Stimulated activated CD4-positive, alpha-beta T cell treated with anti-CD3 and anti-CD28 coated beads, Interleukin-1b, Interleukin-23, amount 100 ng/mL, for 24 hours (primary cell): Measurements from ENCODE around the gene STK32B.
"Not testable (repeated sequence)": the region's sequence is repeated elsewhere in the genome, so short reads cannot be mapped to it uniquely, and the experiment has no call there.

Experiments
- DNase-seq, 4 experiments: peaks; one replicate each; pipeline ENCODE4 v3.0.0-alpha.2; 2020; ENCODE audit warnings: low read depth in 4 of 4, low spot score in 1 of 4

Gene STK32B

DNA sequence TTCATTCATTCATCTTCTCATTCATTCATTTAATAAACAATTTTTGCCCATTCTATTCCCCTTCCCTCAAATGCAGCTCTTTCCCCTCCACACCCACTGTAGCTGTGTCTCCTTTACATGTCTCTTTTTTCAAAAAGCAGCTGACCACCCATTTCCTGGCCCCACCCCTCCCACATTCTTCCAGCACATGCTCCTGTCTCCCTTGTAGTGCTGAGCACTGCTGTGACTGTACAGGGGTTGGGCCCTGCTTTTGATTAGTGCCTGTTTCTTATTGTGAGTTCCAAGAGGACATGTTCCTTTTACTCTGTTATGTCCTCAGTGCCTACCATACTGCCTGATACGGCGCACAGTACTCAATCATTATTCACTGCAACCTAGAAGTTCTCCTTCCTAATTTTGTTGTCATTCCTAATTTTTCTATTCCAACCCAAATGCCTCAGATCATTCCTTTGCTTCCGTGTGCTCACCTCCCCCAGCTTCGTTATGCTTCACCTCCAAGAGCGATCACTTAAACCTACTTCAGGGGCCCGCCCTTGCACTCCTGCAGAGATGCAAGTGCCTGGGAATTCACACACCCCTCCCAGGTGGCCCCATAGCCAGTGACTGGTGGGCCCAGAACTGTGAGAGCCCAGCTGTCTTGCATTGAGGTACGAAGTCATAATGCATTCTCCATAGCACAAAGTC lies 152.2 kb downstream of the STK32B start:
- no peak for DNase-seq

DNA sequence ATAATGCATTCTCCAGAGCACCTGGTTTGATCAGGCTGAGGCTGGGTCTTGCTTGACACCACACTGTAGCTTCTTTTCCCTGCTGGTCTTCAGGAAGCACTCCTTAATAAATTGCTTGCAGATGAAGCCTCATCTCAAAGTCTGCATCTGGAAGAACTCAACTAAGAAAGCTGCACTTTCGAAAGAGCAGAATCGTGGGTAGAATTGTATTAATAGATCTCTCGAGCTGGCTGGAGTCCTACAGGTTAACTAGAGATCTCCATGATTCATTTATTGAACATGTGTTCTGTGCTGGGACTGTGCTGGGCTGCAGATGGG lies 152.7 kb downstream of the STK32B start:
- DNase-seq = no peak

DNA sequence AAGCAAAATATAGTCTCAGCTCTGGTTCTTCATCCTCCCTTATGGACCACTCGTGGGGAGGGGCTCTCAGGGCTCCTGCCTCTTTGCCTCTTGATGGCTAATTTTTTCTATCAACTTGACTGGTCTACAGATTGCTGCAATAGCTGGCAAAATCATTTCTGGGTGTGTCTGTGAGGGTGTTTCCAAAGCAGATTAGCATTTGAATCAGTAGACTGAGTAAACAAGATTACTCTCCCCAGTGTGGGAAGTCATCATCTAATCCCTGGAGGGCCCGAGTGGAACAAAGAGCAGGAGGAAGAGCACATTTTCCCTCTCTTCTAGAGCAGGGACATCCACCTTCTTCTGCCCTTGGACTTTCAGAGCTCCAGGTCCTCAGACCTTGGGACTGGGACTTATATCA lies 153.5 kb downstream of the STK32B start:
- no peak for DNase-seq

DNA sequence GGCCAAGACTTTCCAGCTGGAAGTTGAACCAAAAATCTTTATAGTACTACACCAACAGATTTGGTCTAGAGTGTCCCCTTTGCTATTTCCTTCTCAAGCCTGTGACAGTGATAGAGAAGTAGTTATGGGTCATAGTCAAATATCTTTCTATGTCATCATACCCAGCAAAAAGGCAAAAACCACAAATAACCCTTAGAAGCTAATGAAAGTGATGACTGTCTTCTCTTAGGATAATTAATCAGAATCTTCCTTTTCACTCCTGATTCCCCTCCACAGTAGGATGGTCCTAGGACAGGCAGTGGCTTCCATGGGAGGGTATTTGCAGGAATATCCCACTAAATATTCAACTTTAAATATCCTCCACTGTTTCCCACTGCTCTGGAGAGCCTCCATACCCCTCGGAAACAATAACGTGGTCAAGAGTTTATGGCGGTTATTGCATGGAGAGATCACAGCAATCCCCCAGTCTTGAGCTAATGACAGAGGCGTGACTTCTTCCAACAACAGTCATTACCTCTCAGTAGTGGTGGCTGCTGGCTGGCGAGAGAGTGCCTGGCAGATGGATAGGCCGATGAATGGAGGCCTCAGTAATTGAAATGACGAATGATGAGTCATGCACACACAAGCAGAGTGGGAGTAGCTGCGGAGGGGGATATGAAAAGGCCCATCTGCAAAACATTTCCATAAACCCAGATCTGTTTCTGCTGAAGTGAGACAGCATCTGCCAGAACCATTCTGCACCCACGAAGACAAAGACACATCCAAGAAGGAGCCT lies 154.9 kb downstream of the STK32B start:
- DNase-seq = no peak

DNA sequence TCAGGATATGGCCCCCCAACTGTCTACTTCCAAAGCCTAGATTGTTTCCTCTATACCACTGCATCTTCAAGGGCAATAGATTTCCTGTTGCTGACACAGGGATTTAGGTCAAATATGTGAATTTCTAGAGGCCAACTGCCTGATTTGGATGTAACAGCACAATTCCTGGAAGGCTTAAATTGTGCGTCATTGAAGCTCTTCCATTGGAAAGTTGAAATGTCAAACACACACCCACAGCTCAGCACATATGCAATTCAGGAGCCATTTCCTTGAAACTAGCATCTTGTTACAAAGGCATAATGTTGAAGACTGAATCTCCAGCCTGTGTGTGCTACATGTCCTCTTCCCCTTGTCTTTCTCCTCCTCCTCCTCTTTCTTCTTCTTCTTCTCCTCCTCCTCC lies 158.6 kb downstream of the STK32B start:
- no peak for DNase-seq

DNA sequence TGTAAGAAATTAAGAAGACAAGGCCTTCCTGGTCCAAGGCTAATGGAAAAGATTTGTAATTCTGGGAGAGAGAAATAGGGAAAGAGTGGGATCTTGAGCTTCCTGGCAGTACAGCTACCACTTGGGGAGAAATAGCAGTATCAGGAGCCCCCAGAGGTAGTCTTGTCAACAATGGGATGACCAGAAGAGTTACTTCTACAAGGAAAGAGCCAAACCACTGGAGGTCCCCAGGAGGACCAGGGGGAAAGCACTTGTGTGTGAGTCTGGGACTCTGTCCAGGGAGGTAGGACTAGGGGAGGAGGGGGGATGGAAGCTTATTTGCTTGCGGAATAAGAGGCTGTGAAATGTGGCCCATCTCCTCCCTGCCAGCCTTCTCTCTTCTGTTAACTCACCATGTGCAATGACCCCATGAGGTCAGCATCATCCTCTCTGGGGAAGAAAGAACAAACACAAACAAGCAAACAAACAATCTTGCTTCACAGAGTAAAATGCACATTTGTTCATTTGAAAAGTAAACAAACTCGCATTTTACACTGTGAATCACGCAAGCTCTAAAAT lies 160.1 kb downstream of the STK32B start:
- DNase-seq = no peak

DNA sequence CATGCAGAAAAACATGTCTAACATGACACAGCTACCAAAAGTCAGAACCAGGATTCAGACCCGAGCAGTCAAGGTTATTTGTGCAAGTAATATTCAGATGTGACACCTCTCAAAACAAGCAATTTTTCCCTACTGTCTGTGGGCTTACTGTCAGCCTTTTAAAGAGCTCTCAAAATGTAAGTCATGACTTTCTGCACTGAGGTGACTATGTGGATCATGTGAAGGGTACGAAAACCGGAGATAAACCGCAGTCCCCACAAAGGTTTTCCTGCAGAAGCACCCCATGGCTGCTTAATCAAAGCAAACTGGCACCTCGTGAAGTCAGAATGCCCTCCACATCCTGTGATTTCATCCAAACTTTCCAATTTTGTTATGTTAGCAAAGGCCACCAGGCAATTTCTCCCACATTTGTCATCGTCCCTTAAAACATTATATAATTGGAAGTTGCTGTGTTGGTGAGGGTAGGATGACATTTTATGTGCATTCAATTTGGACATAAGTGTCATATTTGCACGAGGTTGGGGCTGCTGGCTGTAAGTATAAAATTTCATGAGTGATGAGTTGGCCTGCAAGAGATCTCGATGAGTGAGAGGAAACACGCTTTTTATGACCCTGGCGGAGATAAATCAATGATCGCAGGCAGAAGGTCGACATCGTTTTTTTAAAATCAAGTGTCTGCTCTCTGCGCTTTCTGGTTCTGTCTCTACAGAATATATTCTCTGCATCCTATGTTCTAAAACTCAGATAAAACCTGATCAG lies 161.2 kb downstream of the STK32B start:
- no peak for DNase-seq

DNA sequence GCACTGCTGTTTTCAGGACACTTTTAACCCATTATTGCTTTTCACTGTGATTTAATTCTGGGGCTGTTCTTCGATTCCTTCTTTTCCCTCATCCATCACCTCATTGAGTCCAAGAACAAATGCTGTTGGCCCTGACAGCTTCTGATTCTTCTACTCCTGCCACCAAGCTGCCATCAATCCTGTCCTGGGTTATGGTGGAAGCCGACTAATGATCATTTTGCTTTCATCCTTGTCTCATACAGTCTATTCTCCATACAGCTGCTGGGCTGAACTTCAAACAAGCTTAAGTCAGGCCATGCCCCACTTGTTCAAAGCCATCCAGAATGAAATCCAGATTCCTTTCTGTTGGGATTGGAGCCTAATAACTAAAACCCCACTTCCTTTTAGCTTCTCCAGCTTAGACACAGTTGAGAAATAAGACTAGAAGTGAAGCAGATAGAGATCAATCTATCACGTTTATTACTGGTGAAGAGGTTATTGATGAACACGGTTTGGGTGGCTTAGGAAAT lies 161.9 kb downstream of the STK32B start:
- DNase-seq = no peak

DNA sequence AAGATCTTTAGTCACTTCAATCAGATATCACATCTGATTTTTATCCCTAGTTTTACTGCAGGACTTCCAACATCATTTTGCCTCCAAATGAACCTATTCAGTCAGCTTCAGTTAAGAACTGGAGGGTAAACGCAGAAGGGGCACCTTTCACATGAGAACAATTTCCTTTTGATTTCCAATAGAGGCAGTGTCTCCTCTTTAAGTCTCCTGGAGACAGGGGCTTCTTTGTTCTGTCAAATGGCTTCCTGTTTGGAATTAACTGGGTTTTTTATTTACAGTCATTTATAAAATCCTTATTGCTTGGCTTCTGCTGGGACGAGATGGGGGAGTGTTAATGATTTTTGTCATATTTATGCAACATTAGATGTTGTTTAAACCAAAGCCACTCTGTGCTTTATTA lies 164.0 kb downstream of the STK32B start:
- DNase-seq = no peak

DNA sequence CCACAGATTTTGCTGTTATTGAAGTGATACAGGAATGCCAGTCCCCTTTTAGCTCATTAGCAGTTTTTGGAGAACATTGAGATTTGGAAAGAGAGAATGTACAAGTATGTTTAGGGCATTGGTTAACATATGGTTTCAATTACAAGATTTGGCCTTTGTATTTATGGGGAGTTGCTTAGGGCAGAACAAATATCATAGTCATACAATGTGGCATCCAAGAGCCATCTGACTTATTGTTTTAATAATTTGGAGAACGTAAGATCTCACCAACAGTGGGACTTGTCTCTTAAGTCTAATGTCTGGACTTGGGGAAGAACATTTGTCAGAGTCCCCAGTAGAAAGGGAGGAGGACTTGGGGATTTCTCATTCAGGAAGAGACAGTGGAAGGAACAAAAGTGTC lies 166.1 kb downstream of the STK32B start:
- no peak for DNase-seq

DNA sequence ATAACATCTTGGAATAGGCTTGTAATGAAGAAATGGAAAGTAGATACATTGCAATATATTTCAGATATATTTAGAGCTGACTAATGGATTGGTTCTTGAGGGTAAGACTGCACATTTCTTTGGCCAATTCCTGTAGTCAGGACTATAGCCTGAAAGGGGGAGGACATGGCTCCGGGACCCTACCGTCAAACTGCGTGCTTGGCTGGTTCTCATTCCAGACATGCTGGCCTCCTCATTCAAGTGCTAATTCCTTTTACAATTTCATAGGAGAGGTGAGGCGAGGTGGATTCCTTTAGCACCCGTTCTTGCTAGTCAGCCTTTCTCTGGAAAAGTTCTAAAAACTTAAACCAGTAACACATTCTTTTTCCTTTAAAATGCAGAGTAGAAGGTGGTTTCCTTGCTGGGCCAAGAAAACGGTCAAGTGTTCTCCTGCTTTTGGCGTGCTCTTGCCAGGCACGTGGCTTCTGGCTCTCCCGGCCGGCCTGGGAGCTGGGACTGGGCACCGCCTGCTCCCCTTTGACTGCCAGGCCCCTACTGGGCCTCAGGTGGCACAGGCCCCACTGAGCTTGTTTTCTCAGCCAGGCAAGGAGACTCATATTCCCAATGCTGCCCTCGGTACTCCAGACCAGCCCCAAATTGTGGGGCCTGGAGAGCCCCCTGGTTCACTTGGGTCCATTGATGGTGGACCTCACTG lies 167.2 kb downstream of the STK32B start:
- no peak for DNase-seq

DNA sequence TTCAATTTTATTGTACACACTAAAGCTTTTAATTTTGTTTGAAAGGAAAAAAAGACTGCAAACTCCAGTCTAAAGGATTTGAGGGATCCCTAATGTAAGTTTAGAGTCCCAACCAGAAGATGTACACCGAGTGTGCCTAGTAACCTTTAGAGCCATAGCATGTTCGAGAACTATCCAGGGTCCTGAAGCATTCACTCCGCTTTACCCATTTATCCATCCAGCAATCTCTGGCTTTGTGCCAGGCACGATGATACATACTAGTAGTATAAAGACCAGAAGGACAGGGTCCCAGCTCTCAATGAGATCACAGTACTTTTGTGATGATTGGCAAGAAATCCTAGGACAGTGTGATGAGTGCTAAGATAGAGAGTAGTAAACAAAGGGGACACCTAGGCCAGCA lies 168.7 kb downstream of the STK32B start:
- DNase-seq = no peak

DNA sequence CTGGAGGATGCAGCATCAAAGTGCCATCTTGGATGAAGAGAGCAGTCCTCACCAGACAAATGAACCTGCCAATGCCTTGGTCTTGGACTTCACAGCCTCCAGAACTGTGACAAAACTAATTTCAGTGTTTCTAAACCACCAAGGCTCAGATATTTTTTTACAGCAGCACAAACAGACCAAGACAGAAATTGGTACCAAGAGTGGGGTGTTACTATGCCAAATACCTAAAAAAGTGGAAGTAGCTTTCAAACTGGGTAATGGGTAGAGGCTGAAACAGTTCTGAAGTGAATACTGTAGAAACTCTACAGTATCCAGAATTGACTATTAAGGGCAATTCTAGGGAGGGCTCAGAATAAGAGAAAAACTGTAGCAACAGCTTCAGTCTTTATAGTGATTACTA lies 170.8 kb downstream of the STK32B start:
- no peak for DNase-seq

DNA sequence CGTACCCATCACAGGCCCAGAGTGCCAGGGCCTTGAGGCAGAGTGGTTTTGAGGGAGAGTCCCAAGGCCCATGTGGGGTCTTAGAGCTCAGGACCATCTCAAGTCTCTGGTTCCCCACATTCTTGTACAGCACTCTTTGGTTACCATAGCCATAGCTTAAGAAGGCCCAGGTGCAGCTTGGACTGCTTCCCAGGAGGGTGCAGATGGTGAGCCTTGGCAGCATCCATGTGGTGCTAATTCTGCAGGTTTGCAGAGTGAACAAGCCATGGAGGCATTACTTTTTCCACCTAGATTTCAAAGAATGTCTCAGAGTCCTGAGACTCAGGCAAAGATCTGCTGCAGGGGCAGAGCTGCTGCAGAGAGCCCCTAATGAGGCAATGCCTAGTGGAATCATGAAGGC lies 171.7 kb downstream of the STK32B start:
- DNase-seq = no peak

DNA sequence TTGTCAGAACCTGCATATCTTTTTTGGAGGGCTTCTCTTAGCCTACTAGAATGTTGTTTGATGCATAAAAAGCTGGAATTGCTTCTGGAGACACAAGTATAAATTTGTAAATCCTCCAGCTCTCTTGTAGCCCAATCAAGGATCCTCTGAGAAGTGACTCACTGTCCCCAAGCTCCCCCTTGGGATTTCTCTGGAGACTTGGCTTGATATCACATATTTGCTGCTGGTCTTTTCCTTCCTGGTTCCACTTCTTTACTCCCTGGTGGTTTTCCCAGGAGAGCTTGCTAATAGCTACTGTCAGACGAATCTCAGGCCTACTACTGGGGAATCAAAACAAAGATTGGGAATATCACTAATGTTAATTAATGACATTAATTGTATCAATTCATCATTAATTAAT lies 173.1 kb downstream of the STK32B start:
- DNase-seq = no peak

DNA sequence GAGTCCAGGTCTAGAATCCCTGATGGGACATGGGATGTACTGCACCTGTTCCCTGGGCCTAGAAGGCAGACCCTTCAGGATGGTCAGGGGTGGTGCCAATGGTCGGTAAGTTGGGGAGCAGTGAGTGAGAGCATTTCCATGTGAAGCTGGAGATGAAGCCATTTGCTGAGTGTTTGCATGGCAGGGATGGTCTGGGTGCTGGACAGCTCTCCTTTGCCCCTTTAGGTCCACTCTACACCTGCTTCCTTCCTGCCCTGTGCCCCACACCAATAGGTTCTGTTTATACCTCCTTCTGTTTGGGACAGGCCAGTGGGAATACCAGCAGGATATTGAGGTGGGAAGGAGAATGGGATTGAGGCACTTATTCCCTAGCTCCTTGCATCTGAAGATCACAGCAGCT lies 181.3 kb downstream of the STK32B start:
- DNase-seq = no peak

DNA sequence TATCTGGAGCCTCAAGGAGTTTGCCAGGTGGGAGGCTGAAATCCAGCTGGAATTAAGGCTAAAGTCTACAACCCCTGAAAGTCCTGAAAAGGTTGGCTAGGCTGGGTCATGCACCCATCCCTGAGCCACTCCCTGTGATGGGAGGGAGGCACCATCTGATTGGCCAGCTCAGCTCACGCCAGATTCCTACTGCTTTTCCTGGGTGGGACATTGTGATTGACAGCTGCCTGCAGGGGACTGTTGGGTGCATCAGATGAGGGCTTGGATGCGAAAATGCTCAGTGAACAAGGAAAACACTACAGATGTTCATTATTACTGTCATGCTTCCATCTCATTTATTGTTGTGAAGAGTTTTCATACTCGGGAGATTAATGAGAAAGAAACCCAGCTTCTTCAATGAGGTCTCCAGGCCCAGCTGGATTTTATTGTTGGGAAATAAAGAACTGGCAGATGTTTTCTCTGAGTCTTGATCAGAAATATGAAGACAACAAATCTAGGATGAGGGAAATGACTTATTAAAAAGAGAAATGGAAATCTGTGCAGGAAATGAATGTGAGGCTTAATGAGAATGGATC lies 185.9 kb downstream of the STK32B start:
- DNase-seq = no peak

DNA sequence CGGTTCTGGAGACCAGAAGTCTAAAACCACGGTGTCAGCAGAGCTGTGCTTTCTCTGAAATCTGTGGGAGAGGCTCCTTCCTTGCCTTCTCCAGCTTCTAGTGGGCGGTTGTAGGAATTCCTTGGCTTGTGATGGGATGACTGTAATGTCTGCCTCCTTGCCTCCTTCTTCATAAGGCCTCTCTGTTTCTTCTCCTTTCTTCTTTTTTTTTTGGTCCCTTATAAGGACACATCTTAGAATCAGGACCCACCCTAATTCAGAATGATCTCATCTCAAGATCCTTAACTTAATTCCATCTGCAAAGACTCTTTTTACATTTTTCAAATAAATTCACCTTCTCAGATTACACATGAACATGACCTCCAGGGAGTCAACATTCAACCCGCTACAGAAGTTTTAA lies 186.9 kb downstream of the STK32B start:
- no peak for DNase-seq

DNA sequence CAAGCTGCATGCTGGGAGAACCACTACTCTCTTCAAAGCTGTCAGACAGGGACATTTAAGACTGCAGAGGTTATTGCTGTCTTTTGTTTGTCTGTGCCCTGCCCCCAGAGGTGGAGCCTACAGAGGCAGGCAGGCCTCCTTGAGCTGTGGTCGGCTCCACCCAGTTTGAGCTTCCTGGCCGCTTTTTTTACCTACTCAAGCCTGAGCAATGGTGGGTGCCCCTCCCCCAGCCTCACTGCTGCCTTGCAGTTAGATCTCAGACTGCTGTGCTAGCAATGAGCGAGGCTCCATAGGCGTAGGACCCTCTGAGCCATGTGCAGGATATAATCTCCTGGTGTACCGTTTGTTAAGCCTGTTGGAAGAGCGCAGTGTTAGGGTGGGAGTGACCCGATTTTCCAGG lies 195.8 kb downstream of the STK32B start:
- DNase-seq = not testable (repeated sequence)

DNA sequence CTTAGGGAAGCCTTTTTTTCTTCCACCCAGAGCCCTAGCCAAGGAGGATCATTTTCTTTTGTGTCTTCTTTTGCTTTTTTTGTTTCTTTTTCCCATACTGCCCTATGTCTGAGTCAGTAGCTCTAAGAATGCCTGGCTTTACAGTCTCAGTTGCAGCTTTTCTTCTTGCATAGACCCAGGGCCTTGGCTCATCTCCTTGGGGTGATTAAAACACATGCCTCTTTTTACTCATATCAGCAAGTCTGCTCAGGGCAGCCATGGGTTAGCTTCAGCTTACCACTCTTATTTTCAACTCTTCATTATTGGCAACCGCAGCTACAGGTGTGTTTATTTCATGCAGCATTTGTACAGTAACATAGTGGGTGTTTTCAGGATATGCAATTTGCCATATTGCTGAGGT lies 196.5 kb downstream of the STK32B start:
- DNase-seq = no peak

DNA sequence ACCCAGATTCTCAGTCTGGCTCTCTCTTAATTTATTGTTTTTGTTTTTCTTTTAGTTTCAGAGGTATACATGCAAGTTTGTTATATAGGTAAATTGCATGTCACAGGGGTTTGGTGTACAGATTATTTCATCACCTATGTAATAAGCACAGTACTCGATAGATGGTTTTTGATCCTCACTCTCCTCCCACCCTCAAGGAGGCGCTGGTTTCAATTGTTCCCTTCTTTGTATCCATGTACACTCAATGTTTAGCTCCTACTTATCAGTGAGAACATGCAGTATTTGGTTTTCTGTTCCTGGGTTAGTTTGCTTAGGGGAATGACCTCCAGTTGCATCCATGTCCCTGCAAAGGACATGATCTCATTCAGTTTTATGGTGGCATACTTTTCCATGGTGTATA lies 198.4 kb downstream of the STK32B start:
- DNase-seq = no peak
